ELF-1 (cell line): Measurements from ENCODE around the gene SNRNP25.
"Not testable (repeated sequence)": the region's sequence is repeated elsewhere in the genome, so short reads cannot be mapped to it uniquely, and the experiment has no call there.

Experiments
- DNase-seq: peaks from one replicate; pipeline ENCODE4 v3.0.0-alpha.2; 2016; ENCODE audit warnings: low read depth, low spot score

The SNRNP25 gene

DNA sequence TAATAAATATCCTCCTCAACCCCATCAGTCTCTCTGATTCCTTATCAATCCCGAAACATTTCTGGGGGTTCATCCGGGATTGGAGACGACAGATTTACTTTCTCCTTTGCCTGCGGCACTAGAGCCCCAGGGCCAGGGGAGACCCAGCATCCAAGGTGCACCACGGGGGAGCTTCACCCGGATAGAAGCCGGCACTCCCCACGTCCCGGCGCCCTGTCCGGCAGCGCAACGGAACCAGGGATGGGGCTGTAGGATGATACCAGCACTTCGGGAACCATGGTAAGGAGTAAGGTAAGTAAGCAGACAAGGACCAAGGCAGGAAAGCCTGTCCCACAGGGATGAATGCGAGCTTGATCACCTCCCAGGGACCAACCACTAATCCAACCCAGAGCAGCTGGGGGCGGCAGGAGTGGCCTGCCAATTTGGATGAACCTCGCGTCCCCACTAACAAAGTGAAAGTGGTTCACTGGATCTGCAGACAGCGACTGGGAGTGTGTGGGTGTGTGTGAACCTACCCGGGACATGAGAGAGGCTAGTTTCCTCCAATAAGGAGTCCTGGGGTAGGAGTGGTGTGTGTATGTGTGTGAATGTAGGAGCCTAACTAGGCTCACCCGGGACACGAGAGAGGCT, 12.1 kb upstream of the SNRNP25 start:
- no peak for DNase-seq

DNA sequence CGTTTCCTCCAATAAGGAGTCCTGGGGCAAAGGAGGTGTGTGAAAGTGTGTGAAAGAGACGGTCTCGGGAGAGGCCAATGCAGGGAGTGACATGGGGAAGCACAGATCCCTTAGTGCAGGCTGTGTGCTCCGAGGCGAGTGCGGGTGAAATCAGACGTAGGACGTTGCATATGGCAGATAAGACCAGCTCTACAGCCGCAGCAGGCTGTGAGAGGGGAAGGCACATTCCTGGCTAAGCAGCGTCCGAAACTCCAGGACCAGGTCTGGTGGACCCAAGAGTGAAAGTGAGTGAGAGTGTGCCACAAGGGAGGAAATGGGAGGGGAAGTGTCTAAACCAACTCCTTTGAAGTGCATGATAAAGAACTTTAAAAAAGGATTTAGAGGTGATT, 11.6 kb upstream of the SNRNP25 start:
- DNase-seq: no peak

DNA sequence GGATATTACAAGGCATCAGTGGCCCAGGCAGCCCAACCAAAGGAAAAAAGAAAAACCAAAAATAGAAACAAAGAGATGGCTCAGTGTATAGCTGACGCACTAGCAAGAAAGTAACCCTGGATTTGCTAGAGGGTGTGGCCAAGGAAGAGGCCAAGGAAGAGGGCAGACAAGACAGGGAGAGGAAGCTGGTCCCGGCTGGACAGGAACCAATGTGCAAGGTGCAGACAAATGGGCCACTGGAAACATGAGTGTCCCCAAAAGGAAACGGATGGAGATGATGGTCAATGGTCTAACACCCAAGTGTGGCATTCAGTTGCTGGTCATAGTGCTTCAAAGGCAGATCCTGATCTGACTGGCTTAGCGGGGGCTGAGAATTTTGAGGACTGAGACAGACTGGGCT, 10.9 kb upstream of the SNRNP25 start:
- DNase-seq: no peak

DNA sequence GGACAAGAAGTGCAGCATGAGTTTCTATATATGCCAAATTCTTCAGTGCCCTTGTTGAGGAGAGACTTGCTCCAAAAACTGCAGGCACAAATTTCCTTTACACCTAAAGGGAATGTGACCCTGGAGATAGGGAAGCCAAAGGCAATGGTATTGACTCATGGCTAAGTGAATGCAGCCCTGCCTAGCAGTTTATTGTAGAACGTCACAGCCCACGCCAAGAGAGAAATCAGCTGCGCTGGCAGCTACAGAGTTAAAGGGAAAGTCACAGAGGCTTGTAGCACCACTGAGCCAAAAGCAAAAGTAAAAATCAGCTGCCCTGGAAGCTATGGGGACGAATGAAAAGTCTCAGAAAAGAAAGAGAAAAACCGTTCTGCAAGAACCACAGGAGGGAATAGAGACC, 10.3 kb upstream of the SNRNP25 start:
- no peak for DNase-seq

DNA sequence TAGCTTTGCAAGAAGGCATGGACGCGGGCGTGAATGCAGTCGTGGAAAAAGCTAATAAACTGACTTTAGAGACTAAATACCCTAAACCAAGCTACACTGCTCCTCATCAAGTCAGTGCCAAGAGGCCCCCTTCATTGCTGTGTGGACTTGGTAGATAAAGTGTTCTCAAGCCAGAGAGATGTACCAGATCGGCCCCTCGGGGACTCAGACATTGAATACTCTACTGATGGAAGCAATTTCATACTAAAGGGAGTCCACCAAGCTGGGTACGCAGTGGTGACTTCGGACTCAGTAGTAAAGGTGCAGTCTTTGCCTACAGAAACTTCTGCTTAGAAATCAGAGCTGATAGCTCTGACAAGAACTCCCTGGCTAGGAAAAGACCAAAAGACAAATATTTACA, 9.0 kb upstream of the SNRNP25 start:
- DNase-seq: no peak

DNA sequence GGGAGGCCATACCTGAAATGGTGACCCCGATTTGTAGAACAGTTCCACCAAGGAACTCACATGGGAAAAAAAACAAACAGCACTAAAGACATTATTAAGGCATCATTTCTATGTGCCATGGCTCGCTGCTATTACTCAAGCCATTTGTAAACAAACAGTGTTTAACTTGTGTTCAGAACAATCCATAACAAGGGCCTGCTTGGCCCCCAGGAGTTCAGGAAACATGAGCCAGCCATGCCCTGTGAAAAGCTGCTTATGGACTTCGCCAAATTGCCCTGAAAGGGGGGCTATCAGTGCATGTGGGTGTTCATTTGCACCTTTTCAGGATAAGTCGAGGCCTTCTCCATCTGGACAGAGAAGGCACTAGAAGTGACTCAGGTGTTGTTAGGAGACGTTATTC, 8.2 kb upstream of the SNRNP25 start:
- DNase-seq: no peak

DNA sequence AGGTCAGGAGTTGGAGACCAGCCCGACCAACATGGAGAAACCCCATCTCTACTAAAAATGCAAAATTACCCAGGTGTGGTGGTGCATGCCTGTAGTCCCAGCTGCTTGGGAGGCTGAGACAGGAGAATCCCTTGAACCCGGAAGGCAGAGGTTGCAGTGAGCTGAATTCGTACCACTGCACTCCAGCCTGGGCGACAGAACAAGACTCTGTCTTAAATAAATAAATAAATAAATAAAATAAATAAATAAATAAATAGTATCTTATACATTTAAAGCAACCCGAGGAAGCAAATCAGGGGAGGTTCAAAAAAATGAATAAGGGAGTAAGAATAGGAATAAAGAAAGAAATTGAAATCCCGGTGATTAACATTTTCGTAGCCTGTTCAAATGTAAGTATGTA, 7.1 kb upstream of the SNRNP25 start:
- not testable (repeated sequence) for DNase-seq

DNA sequence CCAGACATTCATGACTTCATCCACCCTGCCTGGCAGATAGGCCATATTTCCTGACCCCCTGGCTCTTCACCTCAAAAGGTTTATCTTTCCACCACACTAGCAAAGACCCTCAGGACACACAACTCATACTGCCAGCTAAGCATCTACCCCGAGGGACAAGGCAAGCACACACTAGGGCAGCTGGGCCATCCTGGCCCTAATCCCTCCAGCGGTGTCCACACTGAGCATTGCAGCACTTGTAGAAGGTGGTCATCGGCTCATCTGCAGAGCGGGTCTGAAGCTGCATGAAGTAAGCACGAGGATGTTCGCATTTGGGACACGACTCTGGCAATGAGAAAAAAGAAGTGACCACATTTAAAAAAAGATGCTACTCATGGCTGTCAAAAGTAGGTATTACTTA, 6.4 kb upstream of the SNRNP25 start:
- no peak for DNase-seq

DNA sequence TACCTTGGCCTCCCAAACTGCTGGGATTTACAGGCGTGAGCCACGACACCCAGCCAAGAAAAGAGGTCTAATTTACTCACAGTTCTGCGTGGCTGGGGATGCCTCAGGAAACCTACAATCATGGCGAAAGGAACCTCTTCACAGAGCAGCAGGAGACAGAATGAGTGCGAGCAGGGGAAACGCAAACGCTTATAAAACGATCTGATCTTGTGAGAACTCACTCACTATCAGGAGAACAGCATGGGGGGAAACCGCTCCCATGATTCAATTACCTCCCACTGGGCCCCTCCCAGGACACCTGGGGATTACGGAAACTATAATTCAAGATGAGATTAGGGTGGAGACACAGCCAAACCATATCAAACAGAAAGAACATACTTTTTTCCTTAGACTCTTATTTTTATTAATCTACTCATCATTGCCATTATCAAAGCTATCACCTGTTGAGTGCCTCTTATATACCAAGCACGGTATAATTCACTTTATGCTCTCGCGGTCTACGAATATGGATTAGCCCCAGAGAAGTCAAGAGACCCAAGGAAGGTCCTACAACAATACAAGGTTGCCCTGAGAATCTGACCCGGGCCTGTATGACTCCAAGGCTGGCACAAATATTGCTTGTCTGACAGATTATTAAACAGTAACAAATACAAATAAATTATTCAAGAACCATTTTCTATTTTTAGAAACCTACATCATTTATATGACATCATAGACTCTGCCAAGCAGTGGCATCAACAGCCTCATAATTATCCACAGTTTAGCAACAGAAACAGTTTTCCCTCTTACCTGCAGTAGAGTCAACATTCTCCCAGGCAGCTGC, 2.6 kb upstream of the SNRNP25 start:
- no peak for DNase-seq

DNA sequence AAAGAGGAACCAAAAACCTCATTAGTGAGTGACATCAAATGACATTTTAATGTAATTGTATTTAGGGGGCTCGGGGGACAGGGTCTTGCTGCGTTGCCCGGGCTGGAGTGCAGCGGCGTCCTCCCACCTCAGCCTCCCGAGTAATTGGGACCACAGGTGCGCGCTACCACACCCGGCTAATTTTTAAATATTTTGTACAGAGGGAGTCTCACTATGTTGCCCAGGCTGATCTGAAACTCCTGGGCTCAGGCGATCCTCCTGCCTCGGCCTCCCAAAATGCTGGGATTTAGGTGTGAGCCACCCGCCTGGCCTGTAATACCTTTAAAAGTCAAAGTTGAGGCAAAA, 581 bp downstream of the SNRNP25 start:
- no peak for DNase-seq

DNA sequence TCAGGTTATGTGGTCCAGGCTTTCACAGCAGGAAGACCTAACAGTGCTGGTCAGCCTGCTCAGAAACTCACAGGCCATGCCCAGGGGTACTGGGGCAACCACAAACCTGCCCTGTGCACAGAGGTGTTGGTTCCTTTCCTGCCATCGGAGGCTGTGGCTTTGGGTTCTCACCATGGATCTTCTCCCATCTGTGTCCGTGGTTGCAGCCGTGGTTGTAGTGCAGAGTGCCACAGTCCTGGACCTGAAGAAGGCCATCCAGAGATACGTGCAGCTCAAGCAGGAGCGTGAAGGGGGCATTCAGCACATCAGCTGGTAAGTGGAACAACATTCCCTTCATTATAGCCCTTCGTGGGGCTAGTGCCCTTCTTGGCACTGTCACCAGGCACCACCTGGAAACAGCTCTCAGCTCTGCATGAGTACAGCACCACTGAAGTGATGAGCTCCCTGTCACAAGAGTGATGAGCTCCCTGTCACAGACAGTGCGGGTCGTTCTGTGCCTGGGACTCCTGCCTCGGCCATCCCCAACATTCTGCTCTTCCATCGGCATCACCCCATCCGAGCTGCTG, 2.0 kb downstream of the SNRNP25 start:
- no peak for DNase-seq

DNA sequence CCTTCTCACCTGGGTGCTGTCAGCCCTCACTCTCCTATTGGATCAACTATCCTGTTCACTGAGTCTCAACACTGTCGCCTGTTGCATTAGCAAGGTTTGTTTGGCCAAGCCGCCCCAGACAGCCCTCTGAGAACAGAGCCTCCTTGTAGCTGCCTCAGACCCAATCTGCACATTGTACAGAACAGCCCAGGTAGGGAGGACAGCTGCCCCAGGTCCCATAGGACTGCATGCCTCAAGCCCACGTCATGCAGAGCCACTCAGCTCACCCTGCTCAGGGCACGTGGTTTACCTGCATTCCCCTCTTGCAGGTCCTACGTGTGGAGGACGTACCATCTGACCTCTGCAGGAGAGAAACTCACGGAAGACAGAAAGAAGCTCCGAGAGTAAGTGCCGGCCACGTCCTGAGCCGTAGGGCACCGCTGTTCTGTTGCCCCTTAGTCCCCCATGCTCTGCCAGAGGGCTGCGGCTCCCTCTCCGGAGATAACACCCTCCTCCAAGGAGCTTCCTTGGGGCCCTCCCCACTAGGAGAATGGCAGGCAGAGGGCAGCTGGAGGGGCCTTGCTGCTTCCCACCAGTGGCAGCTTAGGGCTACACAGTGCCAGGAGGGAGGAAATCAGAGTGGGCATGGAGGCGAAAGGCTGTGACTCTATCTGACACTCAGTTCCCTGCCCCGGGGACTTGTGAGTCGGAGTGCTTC, 2.8 kb downstream of the SNRNP25 start:
- no peak for DNase-seq

DNA sequence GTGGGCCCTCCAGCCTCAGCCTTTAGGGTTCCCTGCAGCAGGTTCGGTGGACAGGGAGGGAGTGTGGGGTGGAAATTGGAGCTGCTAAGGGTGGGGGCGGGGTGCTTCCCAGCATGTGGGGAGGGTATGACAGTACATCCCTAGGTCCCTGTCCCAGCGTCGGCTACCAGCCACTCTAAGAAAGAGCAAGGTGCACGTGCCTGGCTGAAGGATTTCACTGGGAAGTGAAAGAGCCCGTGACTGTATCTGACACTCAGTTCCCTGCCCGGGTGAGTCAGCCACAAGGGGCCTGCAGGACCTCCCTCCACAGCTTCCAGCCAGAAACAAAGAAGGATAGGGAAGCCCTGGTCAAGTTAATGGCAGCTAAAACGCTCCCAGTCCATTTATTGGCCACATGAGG, 4.1 kb downstream of the SNRNP25 start:
- DNase-seq: no peak

DNA sequence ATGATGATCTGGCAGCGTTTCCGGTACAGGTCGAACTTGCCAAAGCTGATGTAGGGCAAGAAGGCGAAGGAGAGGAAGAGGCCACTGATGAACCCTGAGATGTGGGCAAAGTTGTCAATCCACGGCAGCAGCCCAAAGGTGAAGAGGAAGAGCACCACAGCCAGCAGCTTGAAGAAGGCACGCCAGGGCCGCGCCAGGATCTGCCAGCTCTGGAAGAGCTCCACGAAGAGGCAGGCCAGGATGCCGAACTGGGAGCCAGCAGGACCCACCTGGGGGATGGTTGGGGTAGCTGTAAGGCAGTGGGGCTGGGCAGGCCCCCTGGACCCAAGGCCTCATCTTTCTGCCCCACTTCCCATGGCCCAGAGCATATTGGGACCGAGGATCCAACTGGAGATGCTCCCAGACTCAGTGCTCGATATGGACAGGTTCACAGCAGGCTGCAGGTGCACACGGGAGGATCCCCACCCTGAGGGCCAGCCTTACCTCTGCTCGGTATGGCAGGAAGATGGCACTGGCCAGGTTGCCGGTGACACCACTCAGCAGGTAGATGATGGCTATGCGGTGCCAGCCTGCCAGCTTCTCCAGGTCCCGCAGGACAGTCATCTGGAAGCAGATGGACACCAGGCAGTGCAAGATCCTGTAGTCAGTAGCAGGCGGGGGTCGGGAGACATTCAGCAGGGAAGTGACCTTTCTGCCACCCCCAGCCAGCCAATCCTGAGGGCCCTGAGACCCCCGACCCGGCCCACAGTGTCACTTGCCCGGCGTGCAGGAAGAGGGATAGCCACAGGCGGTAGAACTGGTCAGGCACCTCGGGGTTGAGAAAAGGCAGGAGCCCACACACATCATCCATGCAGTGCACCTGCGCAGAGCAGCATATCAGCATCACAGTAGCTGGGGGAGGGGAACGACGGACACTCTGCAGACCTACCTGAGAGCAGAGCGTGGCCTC, 5.1 kb downstream of the SNRNP25 start:
- no peak for DNase-seq

DNA sequence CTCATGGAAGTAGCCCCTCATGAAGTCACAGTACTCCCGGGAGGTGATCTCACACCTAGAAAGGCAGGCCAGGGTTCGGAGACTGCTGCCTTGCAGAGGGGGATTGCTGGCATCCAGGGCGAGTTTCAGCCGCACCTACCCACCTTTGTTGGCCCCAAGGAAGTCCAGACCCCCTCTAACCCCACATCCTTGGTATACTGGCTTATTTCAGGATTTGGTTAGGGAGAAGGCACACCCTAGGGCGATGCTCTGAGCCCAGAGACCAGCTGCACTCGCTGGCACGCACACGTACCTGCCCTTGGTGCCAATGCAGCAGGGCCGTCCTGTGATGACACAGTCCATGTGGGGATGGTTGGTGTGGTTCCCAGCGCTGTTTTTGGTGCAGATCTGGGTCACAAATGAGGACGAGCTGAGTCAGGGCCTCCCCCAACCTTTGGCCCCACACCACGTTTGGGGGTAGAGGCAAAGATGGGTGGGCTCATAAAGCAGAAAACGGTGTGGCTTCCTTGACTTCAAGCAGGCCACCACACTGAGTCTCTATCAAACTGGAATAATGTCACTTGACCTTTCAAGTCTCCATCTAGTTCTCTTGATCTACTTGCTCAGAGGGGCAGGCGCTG, 5.9 kb downstream of the SNRNP25 start:
- no peak for DNase-seq

DNA sequence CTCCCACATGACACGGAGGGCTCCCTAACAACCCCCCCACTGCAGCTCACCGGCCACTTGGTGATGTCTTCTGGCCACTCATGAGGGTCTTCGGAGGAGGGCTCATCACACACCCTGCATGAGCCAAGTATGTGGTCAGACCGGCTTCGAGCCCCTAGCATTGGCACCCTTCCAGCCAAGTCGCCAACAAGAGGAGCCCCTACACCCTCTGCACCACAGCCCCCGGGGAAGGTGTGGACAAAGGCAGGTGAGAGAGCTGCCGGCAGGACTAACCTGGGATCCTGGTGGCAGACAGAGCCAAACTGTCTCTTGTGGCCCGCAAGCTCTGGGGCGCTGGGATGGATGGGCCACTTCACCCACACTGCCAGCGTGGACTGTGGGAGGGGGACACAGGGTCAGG, 6.5 kb downstream of the SNRNP25 start:
- DNase-seq: no peak

DNA sequence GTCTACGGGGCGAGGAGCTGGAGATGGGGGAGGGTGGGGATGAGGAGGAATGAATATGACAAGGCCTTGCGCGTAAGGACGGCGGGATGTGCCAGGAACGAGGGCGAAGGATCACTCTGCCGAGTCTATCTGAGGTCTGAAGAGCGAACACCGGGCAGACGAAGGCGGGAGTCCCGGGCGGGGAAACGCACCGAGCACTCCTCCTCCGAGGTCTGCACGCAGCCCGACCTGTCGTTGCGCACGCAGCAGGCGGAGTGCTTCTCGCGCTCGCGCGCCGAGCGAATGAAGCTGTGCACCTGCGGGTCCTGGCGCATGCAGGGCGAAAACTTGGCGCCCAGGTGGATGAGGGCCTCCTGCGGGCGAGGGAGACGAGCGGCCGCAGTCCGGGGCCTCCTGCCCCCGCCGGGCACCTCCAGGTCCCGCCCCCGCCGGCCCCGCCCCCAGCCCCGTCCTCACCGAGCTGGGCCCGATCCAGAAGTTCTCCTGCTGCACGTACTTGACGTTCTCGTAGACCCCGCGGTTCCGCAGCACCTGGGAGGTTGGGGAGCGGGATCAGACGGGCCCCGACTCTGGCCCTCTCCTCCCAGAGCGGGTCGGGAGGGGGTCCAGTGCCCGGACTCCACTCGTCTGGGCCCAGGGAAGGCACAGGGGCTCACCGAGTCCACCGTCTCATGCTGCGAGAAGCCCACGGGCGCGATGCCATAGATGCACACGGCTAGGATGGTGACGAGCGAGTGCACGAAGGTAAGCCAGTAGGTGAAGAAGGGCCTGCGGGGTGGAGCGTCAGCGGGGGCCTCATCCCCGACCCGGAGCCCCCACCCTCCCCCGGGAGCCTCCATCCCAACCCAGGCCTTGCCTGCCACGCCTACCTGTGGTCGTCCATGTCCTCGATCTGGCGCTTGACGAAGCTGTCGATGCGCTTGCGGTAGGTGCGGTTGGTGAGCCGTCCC, 7.6 kb downstream of the SNRNP25 start:
- DNase-seq: no peak

DNA sequence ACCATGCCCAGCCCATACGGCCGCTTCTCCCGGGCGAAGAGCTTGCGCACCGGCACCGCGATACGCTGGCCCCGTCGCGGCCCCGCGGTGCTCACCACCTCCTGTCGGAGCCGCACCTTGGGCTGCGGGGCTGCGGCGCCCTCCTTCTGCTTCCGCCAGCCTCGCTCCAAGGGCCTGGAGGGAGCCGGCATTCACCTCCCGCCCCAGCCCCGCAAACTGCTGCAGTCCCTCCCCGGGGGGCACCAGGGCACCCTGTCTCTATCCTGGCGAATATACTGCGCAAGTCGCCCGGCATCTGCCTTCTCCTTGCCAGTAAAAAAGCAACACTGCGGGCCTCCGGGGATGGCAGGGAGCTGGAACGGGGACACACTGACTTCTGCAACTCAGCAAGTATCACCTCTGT, 8.3 kb downstream of the SNRNP25 start:
- DNase-seq: no peak

DNA sequence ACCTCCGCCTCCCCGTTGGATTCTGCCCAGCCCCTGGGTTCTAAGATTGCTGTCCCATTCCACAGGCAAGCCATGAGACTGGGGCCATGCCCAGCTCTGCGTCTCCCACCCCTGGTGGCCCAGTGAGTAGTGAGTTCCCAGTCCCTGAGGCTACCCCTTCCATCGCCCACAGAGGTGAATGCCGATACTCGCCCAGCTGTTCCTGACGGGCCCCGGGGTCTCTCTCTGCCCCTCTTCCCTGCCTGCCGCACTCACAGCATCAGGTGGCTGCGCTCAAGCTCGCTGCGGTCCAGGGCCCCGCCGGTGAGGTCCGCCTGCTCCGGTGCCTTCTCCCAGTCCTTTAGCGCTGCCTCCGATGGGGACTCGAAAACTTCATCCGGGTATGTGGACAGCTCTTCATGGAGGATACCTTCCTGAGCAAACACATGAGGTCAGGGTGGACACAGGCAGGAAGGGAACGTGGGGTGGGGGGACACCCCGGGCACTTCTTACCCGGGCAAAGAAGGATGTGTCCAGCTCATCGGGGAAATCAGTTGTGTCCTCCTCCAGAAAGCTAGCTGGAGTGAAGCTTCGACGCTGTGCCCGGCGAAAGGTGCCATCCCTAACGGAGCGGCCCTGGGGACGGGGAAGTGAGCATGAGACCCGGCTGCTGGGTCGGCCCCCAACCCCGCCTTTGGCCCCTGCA, 8.8 kb downstream of the SNRNP25 start:
- DNase-seq: no peak
